ENCODE data around the gene ELMO1.

Gene ELMO1

GRCh38 chr7:36861656-36862055 is 587.0 kb downstream of the ELMO1 start:
- TF ChIP-seq, protein P1, sequence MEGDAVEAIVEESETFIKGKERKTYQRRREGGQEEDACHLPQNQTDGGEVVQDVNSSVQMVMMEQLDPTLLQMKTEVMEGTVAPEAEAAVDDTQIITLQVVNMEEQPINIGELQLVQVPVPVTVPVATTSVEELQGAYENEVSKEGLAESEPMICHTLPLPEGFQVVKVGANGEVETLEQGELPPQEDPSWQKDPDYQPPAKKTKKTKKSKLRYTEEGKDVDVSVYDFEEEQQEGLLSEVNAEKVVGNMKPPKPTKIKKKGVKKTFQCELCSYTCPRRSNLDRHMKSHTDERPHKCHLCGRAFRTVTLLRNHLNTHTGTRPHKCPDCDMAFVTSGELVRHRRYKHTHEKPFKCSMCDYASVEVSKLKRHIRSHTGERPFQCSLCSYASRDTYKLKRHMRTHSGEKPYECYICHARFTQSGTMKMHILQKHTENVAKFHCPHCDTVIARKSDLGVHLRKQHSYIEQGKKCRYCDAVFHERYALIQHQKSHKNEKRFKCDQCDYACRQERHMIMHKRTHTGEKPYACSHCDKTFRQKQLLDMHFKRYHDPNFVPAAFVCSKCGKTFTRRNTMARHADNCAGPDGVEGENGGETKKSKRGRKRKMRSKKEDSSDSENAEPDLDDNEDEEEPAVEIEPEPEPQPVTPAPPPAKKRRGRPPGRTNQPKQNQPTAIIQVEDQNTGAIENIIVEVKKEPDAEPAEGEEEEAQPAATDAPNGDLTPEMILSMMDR (IDR thresholded peaks at IDR 0.05; ENCODE audit: insufficient read depth, low read length, missing control alignments): no peak
- CTCF ChIA-PET: no interaction called here
- POLR2A ChIA-PET: no interaction called here

GRCh38 chr7:36860681-36861080 is 588.0 kb downstream of the ELMO1 start:
- no peak overlapping the region for H3K4me3 ChIP-seq (ENCODE audit: low read depth, low read length)
- CTCF ChIA-PET: no interaction called here
- TF ChIP-seq, protein P1 (IDR thresholded peaks at IDR 0.05; ENCODE audit: insufficient read depth, low read length, missing control alignments): no peak

More at GRCh38 chr7:36861656-36862055, 587.0 kb downstream of the ELMO1 start:
- DNase-seq (ENCODE audit: low read depth, low spot score): no peak
- H3K4me3 ChIP-seq (ENCODE audit: low read depth, low read length): no peak overlapping the region

DNA sequence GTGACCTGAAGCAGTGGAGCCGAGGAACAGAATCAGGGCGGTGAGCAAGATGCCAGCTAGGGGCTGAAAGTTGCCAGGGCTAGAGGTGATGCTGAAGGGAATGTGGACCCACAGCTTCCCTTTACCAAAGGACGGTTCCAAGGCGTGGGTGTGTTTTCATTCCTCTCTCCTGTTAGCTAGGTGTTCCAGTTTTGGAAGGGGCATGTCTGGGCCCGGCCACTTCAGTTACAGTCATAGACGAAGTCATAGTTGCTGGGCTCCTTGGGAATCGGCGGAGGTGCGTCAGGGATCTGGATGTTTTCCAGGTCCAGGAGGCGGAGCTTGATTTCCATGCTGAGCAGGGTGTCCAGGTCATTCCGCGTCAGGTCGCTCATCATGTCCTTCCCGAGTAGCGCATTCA is 593.3 kb downstream of the ELMO1 start:
- ChIA-PET CTCF (no interaction called here), POLR2A (no interaction called here)
- no peak overlapping the region for H3K4me3 ChIP-seq (ENCODE audit: low read depth, low read length)
- no peak for DNase-seq (ENCODE audit: low read depth, low spot score)
- TF ChIP-seq, protein P1 (IDR thresholded peaks at IDR 0.05; ENCODE audit: insufficient read depth, low read length, missing control alignments): no peak

More at GRCh38 chr7:36860681-36861080, 588.0 kb downstream of the ELMO1 start:
- DNase-seq (ENCODE audit: low read depth, low spot score): no peak
- POLR2A ChIA-PET: no interaction called here

DNA sequence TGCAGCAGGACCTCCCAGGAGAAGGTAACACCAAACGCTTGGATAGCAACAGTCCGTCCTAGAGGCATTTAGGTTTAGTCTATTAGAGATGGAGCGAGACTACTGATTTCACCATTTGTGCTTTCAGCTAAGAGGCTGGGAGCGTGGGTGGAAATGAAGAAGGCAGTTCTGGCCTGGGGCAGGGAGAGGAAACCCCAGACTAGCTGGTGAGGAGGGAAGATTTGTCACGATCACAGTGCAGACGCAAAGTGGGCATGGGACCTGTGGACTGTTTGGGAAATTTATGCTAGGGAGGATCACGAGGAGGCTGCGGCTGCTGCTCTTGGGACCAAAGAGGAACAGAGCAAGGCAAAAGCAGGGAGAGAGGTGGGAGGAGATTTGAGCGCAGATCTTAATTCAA is 594.0 kb downstream of the ELMO1 start:
- no peak overlapping the region for H3K4me3 ChIP-seq (ENCODE audit: low read depth, low read length)
- TF ChIP-seq, protein P1 (IDR thresholded peaks at IDR 0.05; ENCODE audit: insufficient read depth, low read length, missing control alignments): no peak
- no peak for DNase-seq (ENCODE audit: low read depth, low spot score)
- ChIA-PET POLR2A (no interaction called here), CTCF (no interaction called here)

DNA sequence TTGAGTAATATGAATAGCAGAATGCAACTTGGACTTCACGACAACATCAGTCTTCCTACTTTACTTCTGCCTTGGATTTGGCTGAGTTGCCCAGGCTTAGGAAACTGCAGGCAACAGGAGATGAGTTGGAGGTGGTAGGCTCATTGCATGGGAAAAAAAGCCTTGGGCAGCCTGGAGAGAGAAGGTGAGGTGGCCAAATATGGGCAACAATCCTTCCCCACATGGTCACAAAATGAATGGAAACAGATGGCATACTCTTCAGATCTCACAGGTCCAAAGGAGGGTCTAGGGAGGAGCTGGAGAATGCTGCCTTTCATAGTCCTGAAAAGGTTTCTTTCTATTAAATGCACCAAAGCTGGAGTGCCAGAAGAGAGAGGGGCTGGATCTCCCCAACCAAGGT is 595.7 kb downstream of the ELMO1 start:
- CTCF ChIA-PET: no interaction called here
- TF ChIP-seq, protein P1 (IDR thresholded peaks at IDR 0.05; ENCODE audit: insufficient read depth, low read length, missing control alignments): no peak
- H3K4me3 ChIP-seq (ENCODE audit: low read depth, low read length): no peak overlapping the region
- POLR2A ChIA-PET: no interaction called here
- no peak for DNase-seq (ENCODE audit: low read depth, low spot score)

DNA sequence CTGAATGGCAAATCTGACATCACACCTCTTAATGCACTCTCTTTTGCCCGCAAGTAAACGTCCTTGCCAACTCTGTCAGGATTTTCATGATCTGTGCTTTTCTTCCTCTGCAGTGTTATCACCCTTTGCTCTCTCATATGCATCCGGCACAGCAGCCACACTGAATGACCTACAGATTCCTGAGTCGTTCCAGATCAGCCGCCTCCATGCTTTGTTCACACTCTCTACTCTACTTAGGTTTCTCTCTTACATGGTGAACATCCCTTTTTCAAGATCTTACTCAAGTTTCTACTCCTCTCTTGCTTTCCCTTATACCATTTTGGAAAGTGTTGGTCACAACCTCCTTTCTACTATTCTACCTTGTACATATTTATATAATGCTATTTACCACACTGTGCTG is 596.6 kb downstream of the ELMO1 start:
- POLR2A ChIA-PET: no interaction called here

More for the DNA sequence above, 596.6 kb downstream of the ELMO1 start:
- DNase-seq (ENCODE audit: low read depth, low spot score): no peak
- H3K4me3 ChIP-seq (ENCODE audit: low read depth, low read length): no peak overlapping the region
- TF ChIP-seq, protein P1 (IDR thresholded peaks at IDR 0.05; ENCODE audit: insufficient read depth, low read length, missing control alignments): no peak
- CTCF ChIA-PET: no interaction called here
